ENCODE data around the gene CKAP5.

- TF ChIP-seq POLR2A (IDR thresholded peaks at IDR 0.05) (no peak), CTCF (IDR thresholded peaks at IDR 0.05) (no peak), POLR2AphosphoS5 (IDR thresholded peaks at IDR 0.05) (no peak)
Observed at GRCh38 chr11:46855863-46856262, 9.8 kb upstream of the CKAP5 start.
